Neural progenitor cell (in vitro differentiated cells): ENCODE measurements around the gene MAOB.
"Not testable (repeated sequence)": the region's sequence is repeated elsewhere in the genome, so short reads cannot be mapped to it uniquely, and the experiment has no call there.

ENCODE experiments used
- CTCF ChIP-seq: fragments of 200-600 bp; sonication (generic); IDR thresholded peaks from 2 replicates; pipeline ENCODE4 v1.5.1; 2017; ENCODE audit warnings: antibody characterized with exemption, mild to moderate bottlenecking
- EZH2 ChIP-seq: fragments of 200-600 bp; sonication (generic); IDR thresholded peaks from 2 replicates; pipeline ENCODE4 v1.6.1; 2017; ENCODE audit warnings: antibody characterized with exemption, mild to moderate bottlenecking, moderate library complexity
- EZH2phosphoT487 ChIP-seq: fragments of 200-600 bp; sonication (generic); IDR thresholded peaks from 2 replicates; pipeline ENCODE4 v1.6.1; 2017; ENCODE audit warnings: antibody characterized with exemption

- TF ChIP-seq CTCF, EZH2, EZH2phosphoT487: not testable (repeated sequence)
Measured at GRCh38 chrX:43725227-43725626, 157.0 kb downstream of the MAOB start.
